22Rv1 (cell line): ENCODE data around the gene CD37.

Source experiments
- H3K27ac ChIP-seq: fragments of 450-650 bp; 2 replicates; pipeline ENCODE4 v1.5.1; 2017
- CTCF ChIP-seq: fragments of 450-650 bp; IDR thresholded peaks from 2 replicates; pipeline ENCODE4 v1.5.1; 2017; ENCODE audit warnings: mild to moderate bottlenecking
- ZFX ChIP-seq: fragments of 450-650 bp; IDR thresholded peaks from 2 replicates; pipeline ENCODE4 v1.6.1; 2017; ENCODE audit warnings: antibody characterized with exemption, borderline replicate concordance

CD37 gene

DNA sequence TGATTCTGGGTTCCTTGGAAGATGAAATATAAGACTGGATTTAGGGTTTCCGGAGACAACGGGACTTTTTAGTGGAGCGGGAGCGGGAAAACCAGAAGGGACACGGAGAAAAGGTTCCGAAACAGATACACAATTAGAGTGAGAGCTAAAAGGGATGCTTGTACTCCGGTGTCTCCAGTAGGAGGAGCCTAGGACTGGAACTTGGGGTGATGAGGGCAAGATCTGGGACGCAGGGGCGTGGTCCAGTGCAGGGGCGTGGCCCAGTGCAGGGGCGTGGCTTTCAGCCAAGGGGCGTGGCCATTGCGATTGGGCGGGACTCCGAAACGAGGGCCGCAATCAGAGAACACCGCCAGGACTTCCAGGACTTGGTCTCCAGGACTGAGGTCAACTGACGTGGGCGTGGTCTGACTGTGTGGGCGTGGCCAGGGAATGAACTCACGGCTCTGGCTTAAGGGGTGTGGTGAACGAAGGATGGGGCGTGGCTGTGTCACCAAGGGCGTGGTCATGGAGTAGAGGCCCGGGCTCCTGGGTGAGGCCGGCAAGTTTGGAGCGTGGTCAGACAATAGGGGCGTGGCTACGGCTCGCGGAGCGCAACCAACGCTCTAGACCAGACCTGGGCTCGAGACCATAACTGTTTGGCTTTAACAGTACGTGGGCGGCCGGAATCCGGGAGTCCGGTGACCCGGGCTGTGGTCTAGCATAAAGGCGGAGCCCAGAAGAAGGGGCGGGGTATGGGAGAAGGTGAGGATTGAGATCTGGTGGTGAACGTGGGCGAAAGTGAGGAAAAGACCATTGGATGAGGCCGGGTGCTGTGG is 28.3 kb downstream of the CD37 start, which contains the start of gene DKKL1:
DKKL1 (plus strand) TSS at position 610 of the 815 bp plus-strand sequence; CDS start at position 732, 122 bp downstream.
- H3K27ac ChIP-seq = peak within 1 kb of the TSS; percentile 88
- TF ChIP-seq ZFX (no peak), CTCF (no peak)

DNA sequence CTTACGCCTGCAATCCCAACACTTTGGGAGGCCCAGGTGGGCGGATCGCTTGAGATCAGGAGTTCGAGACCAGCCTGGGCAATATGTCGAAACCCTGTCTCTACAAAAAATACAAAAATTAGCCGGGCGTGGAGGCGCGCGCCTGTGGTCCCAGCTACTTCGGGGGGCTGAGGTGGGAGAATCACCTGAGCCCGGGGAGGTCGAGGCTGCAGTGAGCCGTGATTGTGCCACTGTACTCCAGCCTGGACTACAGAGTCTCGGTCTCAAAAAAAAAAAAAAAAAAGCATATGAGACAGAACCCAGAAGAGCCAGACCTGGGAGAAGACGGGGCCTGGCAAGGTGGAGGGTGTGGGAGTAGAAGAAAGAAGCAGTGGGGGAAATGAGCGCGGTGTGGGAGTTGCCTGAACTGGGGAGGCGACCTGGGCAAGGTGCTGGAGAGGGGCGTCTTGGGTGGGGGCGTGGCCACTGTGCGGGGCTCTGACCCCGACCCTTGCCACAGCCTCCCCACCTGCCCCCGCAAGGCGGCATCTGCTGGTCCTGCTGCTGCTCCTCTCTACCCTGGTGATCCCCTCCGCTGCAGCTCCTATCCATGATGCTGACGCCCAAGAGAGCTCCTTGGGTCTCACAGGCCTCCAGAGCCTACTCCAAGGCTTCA is 29.0 kb downstream of the CD37 start:
- no peak for TF ChIP-seq ZFX
- TF ChIP-seq CTCF = no peak

GRCh38 chr19:49366110-49366509 is 30.9 kb downstream of the CD37 start:
- H3K27ac ChIP-seq = no peak overlapping the region
- TF ChIP-seq ZFX = no peak
- TF ChIP-seq CTCF = no peak

More for the DNA sequence above, 29.0 kb downstream of the CD37 start:
- peak overlapping the region; percentile 88 for H3K27ac ChIP-seq

GRCh38 chr19:49368711-49369358 is 33.6 kb downstream of the CD37 start:
- no peak overlapping the region for H3K27ac ChIP-seq
- no peak for TF ChIP-seq ZFX
- TF ChIP-seq CTCF = no peak

GRCh38 chr19:49371184-49371583 is 36.0 kb downstream of the CD37 start:
- no peak overlapping the region for H3K27ac ChIP-seq
- TF ChIP-seq CTCF = no peak
- TF ChIP-seq ZFX = no peak

DNA sequence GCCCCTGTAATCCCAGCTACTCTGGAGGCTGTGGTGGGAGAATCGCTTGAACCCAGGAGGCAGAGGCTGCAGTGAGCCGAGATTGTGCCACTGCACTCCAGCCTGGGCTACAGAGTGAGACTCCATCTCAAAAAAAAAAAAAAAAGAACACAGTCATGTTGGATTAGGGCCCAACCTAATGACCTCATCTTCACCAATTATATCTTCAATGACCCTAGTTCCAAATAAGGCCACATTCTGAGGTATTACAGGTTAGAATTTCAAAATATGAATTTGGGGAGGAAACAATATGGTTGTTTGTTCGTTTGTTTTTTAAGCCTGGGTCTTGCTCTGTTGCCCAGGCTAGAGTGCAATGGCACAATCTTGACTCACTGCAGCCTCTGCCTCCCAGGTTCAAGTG is 38.0 kb downstream of the CD37 start:
- peak overlapping the region; percentile 44 for H3K27ac ChIP-seq

DNA sequence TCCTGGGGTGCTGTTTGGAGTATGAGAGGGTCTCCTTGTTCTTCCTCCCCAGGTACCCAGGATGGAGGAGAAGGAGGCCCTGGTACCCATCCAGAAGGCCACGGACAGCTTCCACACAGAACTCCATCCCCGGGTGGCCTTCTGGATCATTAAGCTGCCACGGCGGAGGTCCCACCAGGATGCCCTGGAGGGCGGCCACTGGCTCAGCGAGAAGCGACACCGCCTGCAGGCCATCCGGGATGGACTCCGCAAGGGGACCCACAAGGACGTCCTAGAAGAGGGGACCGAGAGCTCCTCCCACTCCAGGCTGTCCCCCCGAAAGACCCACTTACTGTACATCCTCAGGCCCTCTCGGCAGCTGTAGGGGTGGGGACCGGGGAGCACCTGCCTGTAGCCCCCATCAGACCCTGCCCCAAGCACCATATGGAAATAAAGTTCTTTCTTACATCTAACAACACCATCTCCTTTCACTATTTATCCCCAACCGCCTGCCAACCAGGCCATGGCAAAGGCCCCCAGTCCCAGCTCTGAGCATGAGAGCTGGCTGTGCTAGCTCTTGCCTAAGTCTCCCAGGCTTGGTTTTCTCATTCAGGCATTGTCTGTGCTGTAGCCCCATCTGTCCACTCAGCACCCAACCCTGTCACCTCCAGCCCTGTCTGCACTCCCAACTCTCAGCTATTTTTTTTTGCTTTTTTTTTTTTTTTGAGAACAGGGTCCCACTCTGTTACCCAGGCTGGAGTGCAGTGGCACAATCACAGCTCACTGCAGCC is 39.6 kb downstream of the CD37 start:
- TF ChIP-seq ZFX (no peak), CTCF (no peak)
- no peak overlapping the region for H3K27ac ChIP-seq
